Naive thymus-derived CD4-positive, alpha-beta T cell (primary cell): ENCODE results near the gene SERPINA9. TPM values are rescaled to one million over a fixed set of nuclear protein-coding genes. Genes with fewer than 3 reads are reported as not detected.
"Not testable (repeated sequence)": the region's sequence is repeated elsewhere in the genome, so short reads cannot be mapped to it uniquely, and the experiment has no call there.

Experiments used
- ATAC-seq: fragments of 150-1000 bp; cut with Tn5 transposase; 2 replicates; pipeline ENCODE4 v1.10.0; 2021; ENCODE audit warnings: mild to moderate bottlenecking, moderate library complexity
- CTCF ChIA-PET: fragments of 350-600 bp; sonication (Branson Sonifier 250); formaldehyde crosslinking; loops from one replicate; lab custom pipeline; 2021; ENCODE audit warnings: antibody characterized with exemption; lab: Charles Lee
- POLR2A ChIA-PET: fragments of 350-600 bp; sonication (Branson Sonifier 250); formaldehyde crosslinking; loops from one replicate; lab custom pipeline; 2021; ENCODE audit warnings: antibody characterized with exemption, inconsistent platforms; lab: Charles Lee
- DNase-seq, 9 donors: peaks; one replicate each; pipeline versions ENCODE4 v3.0.0 to v3.0.0-alpha.2; 2020 to 2022; ENCODE audit warnings: mixed read lengths in 1 of 9
- H3K27ac ChIP-seq: one replicate; pipeline ENCODE4 v1.7.0; 2013; ENCODE audit warnings: mild to moderate bottlenecking, low read depth, low read length, moderate library complexity
- H3K27me3 ChIP-seq, 2 donors: one replicate each; pipeline ENCODE4 v1.7.0; 2013; ENCODE audit warnings: low read length in 2 of 2, mild to moderate bottlenecking in 2 of 2, moderate library complexity in 2 of 2; ENCODE audit not compliant: control insufficient read depth in 2 of 2, insufficient read depth in 2 of 2
- H3K36me3 ChIP-seq, 3 experiments: 1 replicate in 2 of 3; 2 replicates in 1 of 3; pipeline ENCODE4 v1.7.0; 2013; ENCODE audit warnings: low read length in 3 of 3, mild to moderate bottlenecking in 3 of 3, moderate library complexity in 1 of 3; ENCODE audit not compliant: insufficient read depth in 3 of 3, control insufficient read depth in 2 of 3
- H3K4me1 ChIP-seq, 2 donors: one replicate each; pipeline ENCODE4 v1.7.0; 2013; ENCODE audit warnings: low read length in 2 of 2, mild to moderate bottlenecking in 2 of 2, moderate library complexity in 1 of 2; ENCODE audit not compliant: control insufficient read depth in 2 of 2, insufficient read depth in 2 of 2
- H3K4me3 ChIP-seq: 2 replicates; pipeline ENCODE4 v1.7.0; 2013; ENCODE audit warnings: mild to moderate bottlenecking, low read length
- H3K9me3 ChIP-seq, 3 experiments: 1 replicate in 2 of 3; 2 replicates in 1 of 3; pipeline ENCODE4 v1.7.0; 2013; ENCODE audit warnings: low read length in 3 of 3; ENCODE audit not compliant: control insufficient read depth in 2 of 3
- H3K27ac Mint-ChIP-seq, 9 donors: one replicate each; pipeline ENCODE4 v1.8.0; 2020 to 2022; ENCODE audit warnings: mixed read lengths in 9 of 9, mild to moderate bottlenecking in 8 of 9, moderate library complexity in 5 of 9, inconsistent platforms in 2 of 9
- H3K27me3 Mint-ChIP-seq, 5 donors: one replicate each; pipeline ENCODE4 v1.8.0; 2021 to 2022; ENCODE audit warnings: mixed read lengths in 5 of 5, mild to moderate bottlenecking in 1 of 5
- H3K36me3 Mint-ChIP-seq, 5 donors: one replicate each; pipeline ENCODE4 v1.8.0; 2020 to 2022; ENCODE audit warnings: mixed read lengths in 5 of 5, mild to moderate bottlenecking in 3 of 5, inconsistent platforms in 1 of 5
- H3K4me1 Mint-ChIP-seq, 7 donors: one replicate each; pipeline ENCODE4 v1.8.0; 2020 to 2022; ENCODE audit warnings: mixed read lengths in 7 of 7, mild to moderate bottlenecking in 3 of 7, inconsistent platforms in 1 of 7
- H3K4me3 Mint-ChIP-seq, 10 donors: one replicate each; pipeline ENCODE4 v1.8.0; 2020 to 2022; ENCODE audit warnings: mild to moderate bottlenecking in 10 of 10, mixed read lengths in 10 of 10, moderate library complexity in 6 of 10, inconsistent platforms in 2 of 10
- H3K9me3 Mint-ChIP-seq, 11 donors: one replicate each; pipeline ENCODE4 v1.8.0; 2020 to 2022; ENCODE audit warnings: mixed read lengths in 11 of 11, mild to moderate bottlenecking in 4 of 11, inconsistent platforms in 1 of 11, moderate library complexity in 1 of 11
- intact Hi-C, 2 donors: fragments of 100-400 bp; cut with micrococcal nuclease; formaldehyde crosslinking; loops; one replicate each; pipeline ENCODE4 v1.15.1; 2023
- polyA plus RNA-seq, 2 donors: library from polyadenylated mRNA; unstranded; fragments of 300-500 nt; fragmentation: Illumina TruSeq; gene quantifications; one replicate each; pipeline ENCODE4 v1.2.3, GENCODE V29; 2021
- total RNA-seq, 6 experiments: library from RNA in 5 of 6; stranded (reverse) in 5 of 6; gene quantifications; 1 replicate in 5 of 6; 2 replicates in 1 of 6; pipeline ENCODE4 v1.2.3 and lab custom pipeline; 2021 to 2026

SERPINA9 gene
- total and polyA plus RNA-seq, 7 experiments from 2014 or later = not detected

GRCh38 chr14:94424371-94424770 is 51.6 kb downstream of the SERPINA9 start:
- H3K4me1 Mint-ChIP-seq = peaks cover 0 to 2% (median 0%) of the 10 kb centered on the region in 7 donors
- no peak overlapping the region for H3K4me3 Mint-ChIP-seq
- H3K4me3 ChIP-seq = no peak overlapping the region
- H3K27ac ChIP-seq = no peak overlapping the region
- no peaks in the 10 kb centered on the region for H3K36me3 Mint-ChIP-seq
- H3K27me3 ChIP-seq = no peaks in the 10 kb centered on the region
- no peak for ATAC-seq
- no peaks in the 10 kb centered on the region for H3K4me1 ChIP-seq
- H3K36me3 ChIP-seq = no peaks in the 10 kb centered on the region
- H3K27me3 Mint-ChIP-seq = peaks cover 24 to 46% (median 28%) of the 10 kb centered on the region in 5 donors
- no peaks in the 10 kb centered on the region for H3K9me3 ChIP-seq
- CTCF ChIA-PET = no interaction called here
- no peak overlapping the region for H3K27ac Mint-ChIP-seq
- intact Hi-C loops = loop anchor here in 1 of 2 donors (5.0 kb wide), 1 partner anchor 63 kb away; no protein-coding TSS in a partner anchor
- DNase-seq = no peak
- POLR2A ChIA-PET = no interaction called here
- H3K9me3 Mint-ChIP-seq = peaks cover 0 to 15% (median 4%) of the 10 kb centered on the region in 11 donors

GRCh38 chr14:94423453-94424056 is 52.4 kb downstream of the SERPINA9 start:
- Histone ChIP-seq H3K36me3 (no peaks in the 10 kb centered on the region), H3K27ac (no peak overlapping the region), H3K4me3 (no peak overlapping the region), H3K4me1 (no peaks in the 10 kb centered on the region), H3K27me3 (no peaks in the 10 kb centered on the region), H3K9me3 (no peaks in the 10 kb centered on the region)
- intact Hi-C loops = loop anchor here in 1 of 2 donors (5.0 kb wide), 1 partner anchor 64 kb away; no protein-coding TSS in a partner anchor
- peak; percentile 56 for ATAC-seq
- Mint-ChIP-seq H3K4me3 (no peak overlapping the region), H3K4me1 (peaks cover 0 to 2% (median 0%) of the 10 kb centered on the region in 7 donors), H3K36me3 (no peaks in the 10 kb centered on the region), H3K27me3 (peaks cover 24 to 48% (median 28%) of the 10 kb centered on the region in 5 donors), H3K9me3 (peaks cover 0 to 18% (median 5%) of the 10 kb centered on the region in 11 donors), H3K27ac (no peak overlapping the region)
- ChIA-PET CTCF (no interaction called here), POLR2A (no interaction called here)
- DNase-seq = peak in 1 of 9 donors; percentile 37

DNA sequence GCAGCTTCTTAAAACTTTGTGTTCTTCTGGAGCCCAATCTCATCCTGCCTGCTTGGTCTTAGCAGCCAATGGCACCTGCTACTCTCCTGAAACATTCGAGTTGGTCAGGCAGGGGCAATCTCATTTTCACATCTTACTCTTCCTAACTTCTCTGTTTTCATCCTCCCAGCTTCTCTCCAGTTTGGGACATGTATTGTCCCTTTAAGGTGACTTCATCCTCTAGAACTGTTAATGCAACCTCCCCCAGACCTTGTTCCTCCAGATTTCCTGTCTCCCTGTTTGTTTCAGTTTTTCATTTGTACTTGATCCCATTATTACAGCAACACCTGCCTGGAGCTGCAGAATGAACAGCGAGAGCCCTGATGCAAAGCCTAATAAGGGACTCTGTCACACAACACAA is 54.7 kb downstream of the SERPINA9 start:
- H3K4me1 Mint-ChIP-seq = peaks cover 0 to 2% (median 0%) of the 10 kb centered on the region in 7 donors
- peaks cover 24 to 50% (median 27%) of the 10 kb centered on the region in 5 donors for H3K27me3 Mint-ChIP-seq
- CTCF ChIA-PET = no interaction called here
- no peak overlapping the region for H3K4me3 Mint-ChIP-seq
- Histone ChIP-seq H3K9me3 (no peaks in the 10 kb centered on the region), H3K27me3 (no peaks in the 10 kb centered on the region), H3K4me1 (no peaks in the 10 kb centered on the region), H3K36me3 (no peaks in the 10 kb centered on the region), H3K27ac (no peak overlapping the region), H3K4me3 (no peak overlapping the region)
- no peak overlapping the region for H3K27ac Mint-ChIP-seq
- peaks cover 0 to 22% (median 7%) of the 10 kb centered on the region in 11 donors for H3K9me3 Mint-ChIP-seq
- peaks cover 0 to 5% (median 0%) of the 10 kb centered on the region in 5 donors for H3K36me3 Mint-ChIP-seq
- ATAC-seq (no peak), DNase-seq (no peak)
- POLR2A ChIA-PET = no interaction called here
- intact Hi-C loops = loop anchor here in 1 of 2 donors (5.0 kb wide), 1 partner anchor 66 kb away; no protein-coding TSS in a partner anchor

DNA sequence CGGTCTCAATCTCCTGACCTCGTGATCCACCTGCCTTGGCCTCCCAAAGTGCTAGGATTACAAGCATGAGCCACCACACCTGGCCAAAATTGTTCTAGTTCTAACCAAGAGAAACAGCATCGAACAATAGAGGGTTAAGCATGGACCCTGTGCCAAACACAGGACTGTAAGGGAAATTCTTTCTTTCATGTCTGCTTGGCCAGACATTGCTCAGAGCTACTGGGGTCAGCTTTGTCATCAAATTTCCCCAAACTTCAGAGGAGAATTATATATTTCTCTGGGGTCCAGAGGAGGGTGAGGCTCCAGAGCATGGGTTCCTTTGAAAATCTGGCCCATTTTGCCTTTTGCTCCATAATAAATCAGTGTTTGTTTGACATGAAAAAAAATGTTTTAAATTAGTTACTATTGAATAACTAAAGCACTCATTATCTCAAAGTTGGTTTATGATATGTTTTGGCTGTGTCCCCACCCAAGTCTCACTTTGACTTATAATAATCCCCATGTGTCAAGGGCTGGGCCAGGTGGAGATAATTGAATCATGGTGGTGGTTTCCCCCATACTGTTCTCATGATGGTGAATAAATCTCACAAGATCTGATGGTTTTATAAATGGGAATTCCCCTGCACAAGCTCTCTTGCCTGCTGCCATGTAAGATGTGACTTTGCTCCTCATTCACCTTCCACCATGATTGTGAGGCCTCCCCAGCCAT is 58.3 kb downstream of the SERPINA9 start:
- H3K4me3 Mint-ChIP-seq, H3K9me3 ChIP-seq, POLR2A ChIA-PET, intact Hi-C loops, H3K27ac Mint-ChIP-seq, H3K4me3 ChIP-seq, DNase-seq, H3K4me1 Mint-ChIP-seq, CTCF ChIA-PET, H3K4me1 ChIP-seq, H3K27me3 ChIP-seq, H3K27ac ChIP-seq, H3K36me3 Mint-ChIP-seq, ATAC-seq, H3K36me3 ChIP-seq: not testable (repeated sequence)
- peaks cover 6 to 47% (median 16%) of the 10 kb centered on the region in 5 donors for H3K27me3 Mint-ChIP-seq
- peaks cover 1 to 40% (median 8%) of the 10 kb centered on the region in 11 donors for H3K9me3 Mint-ChIP-seq

Other genes with a start within 250 kb of the SERPINA9 start
- gene SERPINA10, start 182.9 kb downstream of the SERPINA9 start, total RNA-seq = not detected
- not detected for gene SERPINA10, start 182.9 kb downstream of the SERPINA9 start, polyA plus RNA-seq
- not detected for gene SERPINA6, start 152.9 kb downstream of the SERPINA9 start, total RNA-seq
- not detected for gene SERPINA6, start 152.9 kb downstream of the SERPINA9 start, polyA plus RNA-seq
- not detected for gene SERPINA2, start 109.5 kb downstream of the SERPINA9 start, total RNA-seq
- not detected for gene SERPINA2, start 109.5 kb downstream of the SERPINA9 start, polyA plus RNA-seq
- gene SERPINA1, start 87.6 kb downstream of the SERPINA9 start, total RNA-seq = 100 to 1,000 TPM in 1 of 5 experiments, 10 to 100 TPM in 1, under 1 TPM in 3; 0.44 to 300 (median 0.68) TPM
- gene SERPINA1, start 87.6 kb downstream of the SERPINA9 start, polyA plus RNA-seq = under 1 TPM; 0.59 to 0.80 TPM
- gene SERPINA11, start 23.4 kb downstream of the SERPINA9 start, total RNA-seq = not detected
- not detected for gene SERPINA11, start 23.4 kb downstream of the SERPINA9 start, polyA plus RNA-seq
- gene SERPINA12, start 33.3 kb upstream of the SERPINA9 start, total RNA-seq = not detected
- gene SERPINA12, start 33.3 kb upstream of the SERPINA9 start, polyA plus RNA-seq = not detected
- not detected for gene SERPINA4, start 85.2 kb upstream of the SERPINA9 start, total RNA-seq
- gene SERPINA4, start 85.2 kb upstream of the SERPINA9 start, polyA plus RNA-seq = not detected
- not detected for gene SERPINA5, start 105.2 kb upstream of the SERPINA9 start, total RNA-seq
- not detected for gene SERPINA5, start 105.2 kb upstream of the SERPINA9 start, polyA plus RNA-seq
- not detected for gene SERPINA3, start 136.2 kb upstream of the SERPINA9 start, total RNA-seq
- not detected for gene SERPINA3, start 136.2 kb upstream of the SERPINA9 start, polyA plus RNA-seq